ENCODE data around the gene TNFSF8. TPM values are rescaled to one million over a fixed set of nuclear protein-coding genes. Genes with fewer than 3 reads are reported as not detected.
A peak's percentile ranks its signal among the peaks of the same experiment; 100 is the strongest.

The TNFSF8 gene
- total and polyA plus RNA-seq, 9 of the 15 experiments (the other 6 are each of a cell fraction or from before 2014, with no cell fraction given), result 0.09 TPM; not detected in 8

DNA sequence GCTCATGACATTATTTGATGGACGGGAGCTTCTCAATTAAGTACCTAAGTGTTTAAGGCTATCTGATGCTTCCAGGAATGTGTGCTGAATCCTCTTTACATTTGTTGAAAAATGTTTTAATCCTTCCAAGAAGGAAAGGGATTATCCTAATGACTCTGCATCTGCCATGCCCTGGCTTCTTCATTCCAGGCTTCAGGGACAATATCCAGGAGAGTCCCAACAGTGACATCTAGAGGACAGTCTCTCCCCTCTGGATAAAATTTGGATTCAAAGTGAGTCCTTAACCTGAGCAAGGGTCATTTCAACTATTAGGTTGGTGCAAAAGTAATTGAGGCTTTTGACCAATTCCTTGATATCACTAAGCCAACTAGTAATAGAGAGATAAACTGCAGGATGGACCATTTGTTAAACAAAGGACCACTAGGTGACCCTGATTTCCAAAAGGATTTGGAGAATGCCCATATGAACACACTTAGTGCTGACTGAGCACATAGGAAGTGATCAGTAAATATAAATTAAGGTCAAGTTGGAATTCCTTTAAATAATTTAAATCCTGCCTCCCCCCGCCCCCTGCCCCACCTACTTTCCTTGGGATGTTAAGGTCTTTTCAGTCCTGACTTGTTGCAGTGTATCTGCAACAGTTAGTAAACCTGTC is 19.1 kb downstream of the TNFSF8 start:
- Histone ChIP-seq H3K9ac (ENCODE audit: insufficient read depth in 1 of 2, low read depth in 2 of 2, low read length in 2 of 2) (no peak overlapping the region), H3K27me3 (ENCODE audit: control insufficient read depth in 2 of 2, insufficient read depth in 2 of 2, low read length in 2 of 2) (no peaks in the 10 kb centered on the region; a peak in 1 of 5 replicates), H3K4me2 (ENCODE audit: insufficient read depth, low read length) (no peak overlapping the region), H3K79me2 (ENCODE audit: control insufficient read depth, insufficient read depth, low read length) (no peaks in the 10 kb centered on the region), H3K4me1 (replicated peaks in 1 of 2; ENCODE audit: control insufficient read depth in 2 of 2, insufficient read depth in 2 of 2, low read length in 2 of 2) (no peaks in the 10 kb centered on the region), H3K9me1 (ENCODE audit: control insufficient read depth, insufficient read depth, low read length) (no peaks in the 10 kb centered on the region), H3K36me3 (ENCODE audit: control insufficient read depth, insufficient read depth, low read length) (no peaks in the 10 kb centered on the region), H3K27ac (ENCODE audit: extremely low read depth, low read depth, low read length) (no peak overlapping the region), H2AFZ (ENCODE audit: low read depth, low read length) (no peak overlapping the region), H3K9me3 (replicated peaks; ENCODE audit: control insufficient read depth, insufficient read depth, low read depth, low read length) (no peaks in the 10 kb centered on the region), H3K4me3 (no peak overlapping the region), H4K20me1 (replicated peaks; ENCODE audit: control insufficient read depth, insufficient read depth, low read length) (no peaks in the 10 kb centered on the region)
- ATAC-seq (peak; percentile 74), FAIRE-seq (peak; percentile 84), DNase-seq (ENCODE audit: extremely low read depth in 1 of 4, low spot score in 3 of 4) (peak; percentile 27 to 34 (median 32))
- in situ Hi-C loops (cut with MboI) (loop anchor here (10.0 to 25.0 kb wide), 2 partner anchors 174 to 506 kb away; no protein-coding TSS in a partner anchor), intact Hi-C loops (cut with micrococcal nuclease) (loop anchor here (1.0 to 5.0 kb wide), 4 partner anchors 101 to 249 kb away; no protein-coding TSS in a partner anchor)
- 0% methylated on average over 2 of the region's 2 CpGs for WGBS (ENCODE audit: insufficient coverage, low coverage, missing lambda C conversion rate)
- POLR2A ChIA-PET, result interaction anchor here (1.2 kb wide), 1 partner anchor 10 kb away, joined by 3 read pairs; no protein-coding TSS in a partner anchor
- BruUV-seq (replicated peaks), result no TSS peak
- CTCF ChIA-PET (ENCODE audit: low intra/inter-chr PET ratio), result interaction anchor here (0.6 to 1.0 kb wide), 4 partner anchors 38 to 505 kb away, joined by 3 to 5 read pairs (median 4); partner anchors contain the start of gene TEX48
- TF ChIP-seq ZNF316 (IDR thresholded peaks at IDR 0.05) (peak; percentile 37; the same call in 1 of the 2 replicates), SMC3 (conservative IDR thresholded peaks at IDR 0.05; ENCODE audit: insufficient read depth, low read depth, low read length) (peak; percentile 35; the same call in 1 of the 2 replicates), SNIP1 (IDR thresholded peaks at IDR 0.05; ENCODE audit: low read depth) (no peak), RAD21 (CRISPR knock-in tag; conservative IDR thresholded peaks at IDR 0.05 in 1 of 2, IDR thresholded peaks at IDR 0.05 in 1 of 2) (peak; percentile 56 to 69; a peak in 3 of 4 replicates), EWSR1 (IDR thresholded peaks at IDR 0.05; ENCODE audit: borderline replicate concordance, low read depth, partially characterized antibody) (no peak), MYC (IDR thresholded peaks at IDR 0.05; ENCODE audit: low read depth, low read length) (no peak), MYC (CRISPR knock-in tag; IDR thresholded peaks at IDR 0.05; ENCODE audit: borderline replicate concordance, low read depth) (no peak)
- TF ChIP-seq, protein P1, sequence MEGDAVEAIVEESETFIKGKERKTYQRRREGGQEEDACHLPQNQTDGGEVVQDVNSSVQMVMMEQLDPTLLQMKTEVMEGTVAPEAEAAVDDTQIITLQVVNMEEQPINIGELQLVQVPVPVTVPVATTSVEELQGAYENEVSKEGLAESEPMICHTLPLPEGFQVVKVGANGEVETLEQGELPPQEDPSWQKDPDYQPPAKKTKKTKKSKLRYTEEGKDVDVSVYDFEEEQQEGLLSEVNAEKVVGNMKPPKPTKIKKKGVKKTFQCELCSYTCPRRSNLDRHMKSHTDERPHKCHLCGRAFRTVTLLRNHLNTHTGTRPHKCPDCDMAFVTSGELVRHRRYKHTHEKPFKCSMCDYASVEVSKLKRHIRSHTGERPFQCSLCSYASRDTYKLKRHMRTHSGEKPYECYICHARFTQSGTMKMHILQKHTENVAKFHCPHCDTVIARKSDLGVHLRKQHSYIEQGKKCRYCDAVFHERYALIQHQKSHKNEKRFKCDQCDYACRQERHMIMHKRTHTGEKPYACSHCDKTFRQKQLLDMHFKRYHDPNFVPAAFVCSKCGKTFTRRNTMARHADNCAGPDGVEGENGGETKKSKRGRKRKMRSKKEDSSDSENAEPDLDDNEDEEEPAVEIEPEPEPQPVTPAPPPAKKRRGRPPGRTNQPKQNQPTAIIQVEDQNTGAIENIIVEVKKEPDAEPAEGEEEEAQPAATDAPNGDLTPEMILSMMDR (IDR thresholded peaks at IDR 0.05 in 2 of 3, conservative IDR thresholded peaks at IDR 0.05 in 1 of 3; ENCODE audit: insufficient read depth in 2 of 3, low read depth in 1 of 3, low read length in 3 of 3), result peak; percentile 30 to 69 (median 62)
- TF ChIP-seq, protein P2, sequence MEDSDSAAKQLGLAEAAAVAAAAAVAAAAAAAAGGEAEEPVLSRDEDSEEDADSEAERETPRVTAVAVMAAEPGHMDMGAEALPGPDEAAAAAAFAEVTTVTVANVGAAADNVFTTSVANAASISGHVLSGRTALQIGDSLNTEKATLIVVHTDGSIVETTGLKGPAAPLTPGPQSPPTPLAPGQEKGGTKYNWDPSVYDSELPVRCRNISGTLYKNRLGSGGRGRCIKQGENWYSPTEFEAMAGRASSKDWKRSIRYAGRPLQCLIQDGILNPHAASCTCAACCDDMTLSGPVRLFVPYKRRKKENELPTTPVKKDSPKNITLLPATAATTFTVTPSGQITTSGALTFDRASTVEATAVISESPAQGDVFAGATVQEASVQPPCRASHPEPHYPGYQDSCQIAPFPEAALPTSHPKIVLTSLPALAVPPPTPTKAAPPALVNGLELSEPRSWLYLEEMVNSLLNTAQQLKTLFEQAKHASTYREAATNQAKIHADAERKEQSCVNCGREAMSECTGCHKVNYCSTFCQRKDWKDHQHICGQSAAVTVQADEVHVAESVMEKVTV (CRISPR knock-in tag; IDR thresholded peaks at IDR 0.05), result peak; percentile 39
